A549 (cell line): ENCODE results near the gene DSCAML1.

Source experiments
- EP300 ChIP-seq, 2 experiments: fragments of >200 bp; sonication (Bioruptor Twin); formaldehyde crosslinking; IDR thresholded peaks; 2 replicates in 1 of 2; 3 replicates in 1 of 2; pipeline ENCODE4 v1.6.1; 2016 to 2017
- RAD21 ChIP-seq, 2 experiments: fragments of >200 bp in 1 of 2; sonication (Bioruptor Twin) in 1 of 2; formaldehyde crosslinking in 1 of 2; IDR thresholded peaks in 1 of 2; conservative IDR thresholded peaks in 1 of 2; 2 replicates in 1 of 2; 3 replicates in 1 of 2; pipeline ENCODE4 v1.6.1; 2012 to 2018; ENCODE audit warnings: inconsistent platforms in 1 of 2
- SMC3 ChIP-seq: fragments of >200 bp; sonication (Bioruptor Twin); formaldehyde crosslinking; IDR thresholded peaks from 3 replicates; pipeline ENCODE4 v1.6.1; 2018; ENCODE audit warnings: inconsistent platforms
- TF ChIP-seq, protein P1 (sequence below): fragments of >200 bp; sonication (Bioruptor Twin); formaldehyde crosslinking; IDR thresholded peaks from 3 replicates; pipeline ENCODE4 v1.5.1; 2016

DNA sequence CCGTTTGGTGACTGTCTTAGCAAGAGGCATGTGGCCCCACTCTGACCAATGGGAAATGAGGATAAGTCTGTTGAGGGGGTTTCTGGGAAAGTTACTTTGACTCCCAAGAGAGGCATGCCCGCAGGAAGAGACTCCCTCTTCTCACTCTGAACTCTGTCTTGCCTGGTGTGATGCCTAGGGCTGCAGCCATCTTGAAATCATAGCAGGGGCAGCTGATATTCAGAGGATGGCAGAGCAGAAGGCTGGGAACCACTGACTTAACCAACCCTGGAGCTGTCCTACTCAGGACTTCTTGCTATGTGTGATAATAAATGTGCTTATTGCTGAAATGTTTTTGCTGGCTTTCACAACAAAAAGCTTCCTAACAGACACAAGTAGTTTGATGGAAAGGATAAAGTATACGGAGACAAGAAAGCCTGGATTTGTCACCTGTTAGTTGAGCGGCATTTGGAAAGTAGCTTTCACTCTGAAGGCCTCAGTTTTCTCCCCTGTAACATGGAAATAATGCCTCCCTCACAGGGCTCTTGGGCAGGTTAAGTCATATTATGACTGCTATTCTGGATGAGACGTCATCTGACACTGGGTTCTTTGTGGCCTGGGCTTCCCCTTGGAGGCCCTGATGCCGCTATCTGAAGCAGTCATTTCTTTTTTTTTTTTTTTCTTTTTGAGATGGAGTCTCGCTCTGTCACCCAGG, 340.8 kb downstream of the DSCAML1 start:
- TF ChIP-seq, protein P1, sequence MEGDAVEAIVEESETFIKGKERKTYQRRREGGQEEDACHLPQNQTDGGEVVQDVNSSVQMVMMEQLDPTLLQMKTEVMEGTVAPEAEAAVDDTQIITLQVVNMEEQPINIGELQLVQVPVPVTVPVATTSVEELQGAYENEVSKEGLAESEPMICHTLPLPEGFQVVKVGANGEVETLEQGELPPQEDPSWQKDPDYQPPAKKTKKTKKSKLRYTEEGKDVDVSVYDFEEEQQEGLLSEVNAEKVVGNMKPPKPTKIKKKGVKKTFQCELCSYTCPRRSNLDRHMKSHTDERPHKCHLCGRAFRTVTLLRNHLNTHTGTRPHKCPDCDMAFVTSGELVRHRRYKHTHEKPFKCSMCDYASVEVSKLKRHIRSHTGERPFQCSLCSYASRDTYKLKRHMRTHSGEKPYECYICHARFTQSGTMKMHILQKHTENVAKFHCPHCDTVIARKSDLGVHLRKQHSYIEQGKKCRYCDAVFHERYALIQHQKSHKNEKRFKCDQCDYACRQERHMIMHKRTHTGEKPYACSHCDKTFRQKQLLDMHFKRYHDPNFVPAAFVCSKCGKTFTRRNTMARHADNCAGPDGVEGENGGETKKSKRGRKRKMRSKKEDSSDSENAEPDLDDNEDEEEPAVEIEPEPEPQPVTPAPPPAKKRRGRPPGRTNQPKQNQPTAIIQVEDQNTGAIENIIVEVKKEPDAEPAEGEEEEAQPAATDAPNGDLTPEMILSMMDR, result no peak
- TF ChIP-seq RAD21 (conservative IDR thresholded peaks at IDR 0.05 in 1 of 2, IDR thresholded peaks at IDR 0.05 in 1 of 2) (no peak), SMC3 (no peak), EP300 (IDR thresholded peaks at IDR 0.05) (no peak)
